Measurements from ENCODE around the gene BNC2.

DNA sequence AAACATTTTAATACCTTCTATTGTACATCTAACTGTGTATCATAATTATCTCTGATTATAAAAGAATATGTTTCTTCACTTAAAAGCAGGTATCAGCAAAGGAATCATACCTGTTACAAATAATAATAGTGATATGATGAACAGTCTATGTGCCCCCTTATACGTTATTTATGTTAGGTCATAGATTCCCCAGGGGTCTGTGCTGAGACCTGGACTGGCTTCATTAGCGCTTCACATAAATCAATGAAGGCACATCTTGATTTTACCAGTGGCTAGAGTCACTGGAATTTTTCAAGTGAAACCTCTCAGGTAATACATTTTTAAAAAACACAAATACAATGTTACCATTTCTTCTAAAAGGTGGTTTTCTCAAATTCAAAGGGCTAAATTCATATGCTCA, 275.2 kb downstream of the BNC2 start:
- TF ChIP-seq POLR2A (IDR thresholded peaks at IDR 0.05; ENCODE audit: low read depth, low read length) (no peak), TAF1 (IDR thresholded peaks at IDR 0.05; ENCODE audit: borderline replicate concordance, low read depth, low read length) (no peak)

Measured in GM12892 (cell line).